Panc1 (cell line): ENCODE measurements around the gene LTB4R. TPM values are rescaled to one million over a fixed set of nuclear protein-coding genes. Genes with fewer than 3 reads are reported as not detected.

Experiments used
- ATAC-seq: fragments of 200-7000 bp; cut with Tn5 transposase; 2 replicates; pipeline ENCODE4 v1.9.1; 2020; ENCODE audit warnings: mild to moderate bottlenecking, moderate library complexity
- BruUV-seq: library from RNA; stranded (reverse); fragments of 400-500 nt; replicated peaks from 2 replicates; lab custom pipeline; 2021; lab: Mats Ljungman, UMichigan
- CTCF ChIA-PET: fragments of 300-600 bp; sonication (Branson Sonifier 250); formaldehyde crosslinking; loops from one replicate; lab custom pipeline; 2022; ENCODE audit warnings: antibody characterized with exemption; lab: Charles Lee
- POLR2A ChIA-PET: fragments of 300-600 bp; sonication (Branson Sonifier 250); formaldehyde crosslinking; loops from one replicate; lab custom pipeline; 2022; ENCODE audit warnings: antibody characterized with exemption; lab: Charles Lee
- DNase-seq: peaks from one replicate; pipeline ENCODE4 v3.0.0-alpha.2; 2010; ENCODE audit warnings: low read depth, low spot score
- H3K27ac ChIP-seq: 2 replicates; pipeline ENCODE4 v1.5.1; 2011; ENCODE audit warnings: mild to moderate bottlenecking, low read length, inconsistent platforms
- H3K27me3 ChIP-seq: fragments of 200-500 bp; sonication (Bioruptor generic); 2 replicates; pipeline ENCODE4 v1.6.0; 2014; ENCODE audit warnings: low read length, inconsistent platforms; ENCODE audit not compliant: control insufficient read depth, insufficient read depth
- H3K36me3 ChIP-seq: fragments of 200-500 bp; sonication (Bioruptor generic); 2 replicates; pipeline ENCODE4 v1.5.1; 2014; ENCODE audit warnings: inconsistent platforms, mild to moderate bottlenecking, low read length, moderate library complexity; ENCODE audit not compliant: control insufficient read depth, insufficient read depth
- H3K4me1 ChIP-seq: 2 replicates; pipeline ENCODE4 v1.5.1; 2011; ENCODE audit warnings: inconsistent platforms, mild to moderate bottlenecking, low read length, moderate library complexity; ENCODE audit not compliant: control insufficient read depth, insufficient read depth
- H3K4me3 ChIP-seq, 2 experiments: 2 replicates each; pipeline ENCODE4 v1.5.1; 2011 to 2012; ENCODE audit warnings: low read depth in 2 of 2, low read length in 2 of 2, mild to moderate bottlenecking in 2 of 2, inconsistent platforms in 1 of 2, moderate library complexity in 1 of 2
- H3K9me3 ChIP-seq: fragments of 200-500 bp; sonication (Bioruptor generic); 2 replicates; pipeline ENCODE4 v1.5.1; 2014; ENCODE audit warnings: low read depth, mild to moderate bottlenecking, inconsistent platforms, low read length, moderate library complexity; ENCODE audit not compliant: control insufficient read depth, insufficient read depth
- POLR2AphosphoS5 ChIP-seq: IDR thresholded peaks from 2 replicates; pipeline ENCODE4 v1.6.1; 2012; ENCODE audit warnings: mild to moderate bottlenecking, low read depth, low read length, moderate library complexity
- SIN3A ChIP-seq: IDR thresholded peaks from 2 replicates; pipeline ENCODE4 v1.6.1; 2012; ENCODE audit warnings: low read depth, mild to moderate bottlenecking, low read length, moderate library complexity, borderline replicate concordance; ENCODE audit not compliant: insufficient read depth
- TCF7L2 ChIP-seq: IDR thresholded peaks from 2 replicates; pipeline ENCODE4 v1.6.1; 2011; ENCODE audit warnings: mild to moderate bottlenecking, low read depth, low read length, inconsistent platforms
- in situ Hi-C: cut with HindIII; loops from 2 replicates; pipeline ENCODE4 v1.10.0; 2016; ENCODE audit warnings: low sequenced_read_pairs, low pct_unique_long_range_greater_than_20kb
- intact Hi-C: fragments of 100-400 bp; cut with micrococcal nuclease; formaldehyde crosslinking; loops from one replicate; pipeline ENCODE4 v1.10.0; 2022; ENCODE audit not compliant: unreplicated experiment
- total RNA-seq: library from RNA; stranded (reverse); gene quantifications from one replicate; pipeline ENCODE4 v1.2.1, GENCODE V29; 2021; ENCODE audit not compliant: unreplicated experiment
- TF ChIP-seq, protein P1 (sequence below), 2 experiments: IDR thresholded peaks; 2 replicates each; pipeline ENCODE4 v1.6.1; 2011 to 2012; ENCODE audit warnings: low read depth in 2 of 2, control low read depth in 1 of 2, low read length in 1 of 2, mild to moderate bottlenecking in 1 of 2, moderate library complexity in 1 of 2; ENCODE audit not compliant: insufficient read depth in 1 of 2
- TF ChIP-seq, protein P2 (sequence below): fragments of 450-650 bp; IDR thresholded peaks from 2 replicates; pipeline ENCODE4 v1.5.1; 2017; ENCODE audit warnings: mild to moderate bottlenecking

LTB4R gene
- total RNA-seq, 1 experiment from 2014 or later = 4.8 TPM

DNA sequence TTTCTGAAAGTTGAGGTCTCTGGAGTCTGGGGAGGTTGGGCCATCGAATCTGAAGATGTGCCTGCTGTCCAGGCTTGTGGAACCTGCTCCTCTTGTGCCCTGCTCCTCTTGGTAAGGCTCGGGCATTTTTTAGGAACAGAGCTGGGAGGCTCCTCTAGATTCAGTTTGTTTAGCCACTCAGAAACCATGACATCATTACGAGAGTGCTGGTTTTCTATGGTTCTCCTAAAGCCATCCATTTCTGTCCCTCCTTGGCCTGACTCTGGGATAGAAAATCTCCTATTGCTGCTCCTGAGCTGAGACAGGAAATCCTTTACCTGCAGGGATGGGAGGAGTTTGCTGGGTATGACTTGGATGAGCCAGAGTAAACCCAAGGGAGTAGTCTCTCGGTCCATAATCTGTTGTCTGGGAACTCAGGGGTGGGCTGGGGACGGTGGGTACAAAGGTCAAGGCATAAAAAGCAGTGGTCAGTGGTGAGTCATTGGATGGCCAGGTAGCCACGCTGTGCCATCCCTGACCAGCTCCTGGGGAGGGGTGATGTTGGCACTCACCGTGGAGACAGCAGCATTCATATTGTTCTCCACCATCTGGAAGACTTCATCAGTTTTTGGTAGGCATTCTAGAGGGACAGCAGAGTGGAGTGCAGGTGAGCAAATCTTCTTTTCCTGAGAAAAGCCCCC, 26.0 kb downstream of the LTB4R start:
- intact Hi-C loops (no loop called here), in situ Hi-C loops (loop anchor here (10.0 kb wide), 1 partner anchor 98 kb away; no protein-coding TSS in a partner anchor)
- peaks cover 3% of the 10 kb centered on the region; the same call in 1 of the 2 replicates for H3K4me1 ChIP-seq
- H3K27me3 ChIP-seq = no peaks in the 10 kb centered on the region; the same call in 1 of the 2 replicates
- H3K4me3 ChIP-seq = no peak overlapping the region
- no peak overlapping the region for H3K27ac ChIP-seq
- DNase-seq = no peak
- ATAC-seq = no peak
- POLR2A ChIA-PET = no interaction called here
- no peak for TF ChIP-seq TCF7L2
- TF ChIP-seq, protein P1, sequence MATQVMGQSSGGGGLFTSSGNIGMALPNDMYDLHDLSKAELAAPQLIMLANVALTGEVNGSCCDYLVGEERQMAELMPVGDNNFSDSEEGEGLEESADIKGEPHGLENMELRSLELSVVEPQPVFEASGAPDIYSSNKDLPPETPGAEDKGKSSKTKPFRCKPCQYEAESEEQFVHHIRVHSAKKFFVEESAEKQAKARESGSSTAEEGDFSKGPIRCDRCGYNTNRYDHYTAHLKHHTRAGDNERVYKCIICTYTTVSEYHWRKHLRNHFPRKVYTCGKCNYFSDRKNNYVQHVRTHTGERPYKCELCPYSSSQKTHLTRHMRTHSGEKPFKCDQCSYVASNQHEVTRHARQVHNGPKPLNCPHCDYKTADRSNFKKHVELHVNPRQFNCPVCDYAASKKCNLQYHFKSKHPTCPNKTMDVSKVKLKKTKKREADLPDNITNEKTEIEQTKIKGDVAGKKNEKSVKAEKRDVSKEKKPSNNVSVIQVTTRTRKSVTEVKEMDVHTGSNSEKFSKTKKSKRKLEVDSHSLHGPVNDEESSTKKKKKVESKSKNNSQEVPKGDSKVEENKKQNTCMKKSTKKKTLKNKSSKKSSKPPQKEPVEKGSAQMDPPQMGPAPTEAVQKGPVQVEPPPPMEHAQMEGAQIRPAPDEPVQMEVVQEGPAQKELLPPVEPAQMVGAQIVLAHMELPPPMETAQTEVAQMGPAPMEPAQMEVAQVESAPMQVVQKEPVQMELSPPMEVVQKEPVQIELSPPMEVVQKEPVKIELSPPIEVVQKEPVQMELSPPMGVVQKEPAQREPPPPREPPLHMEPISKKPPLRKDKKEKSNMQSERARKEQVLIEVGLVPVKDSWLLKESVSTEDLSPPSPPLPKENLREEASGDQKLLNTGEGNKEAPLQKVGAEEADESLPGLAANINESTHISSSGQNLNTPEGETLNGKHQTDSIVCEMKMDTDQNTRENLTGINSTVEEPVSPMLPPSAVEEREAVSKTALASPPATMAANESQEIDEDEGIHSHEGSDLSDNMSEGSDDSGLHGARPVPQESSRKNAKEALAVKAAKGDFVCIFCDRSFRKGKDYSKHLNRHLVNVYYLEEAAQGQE (IDR thresholded peaks at IDR 0.05; ENCODE audit: insufficient read depth in 1 of 2, low read depth in 2 of 2, low read length in 1 of 2) = no peak
- no peak for TF ChIP-seq POLR2AphosphoS5
- TF ChIP-seq SIN3A = no peak
- TF ChIP-seq, protein P2, sequence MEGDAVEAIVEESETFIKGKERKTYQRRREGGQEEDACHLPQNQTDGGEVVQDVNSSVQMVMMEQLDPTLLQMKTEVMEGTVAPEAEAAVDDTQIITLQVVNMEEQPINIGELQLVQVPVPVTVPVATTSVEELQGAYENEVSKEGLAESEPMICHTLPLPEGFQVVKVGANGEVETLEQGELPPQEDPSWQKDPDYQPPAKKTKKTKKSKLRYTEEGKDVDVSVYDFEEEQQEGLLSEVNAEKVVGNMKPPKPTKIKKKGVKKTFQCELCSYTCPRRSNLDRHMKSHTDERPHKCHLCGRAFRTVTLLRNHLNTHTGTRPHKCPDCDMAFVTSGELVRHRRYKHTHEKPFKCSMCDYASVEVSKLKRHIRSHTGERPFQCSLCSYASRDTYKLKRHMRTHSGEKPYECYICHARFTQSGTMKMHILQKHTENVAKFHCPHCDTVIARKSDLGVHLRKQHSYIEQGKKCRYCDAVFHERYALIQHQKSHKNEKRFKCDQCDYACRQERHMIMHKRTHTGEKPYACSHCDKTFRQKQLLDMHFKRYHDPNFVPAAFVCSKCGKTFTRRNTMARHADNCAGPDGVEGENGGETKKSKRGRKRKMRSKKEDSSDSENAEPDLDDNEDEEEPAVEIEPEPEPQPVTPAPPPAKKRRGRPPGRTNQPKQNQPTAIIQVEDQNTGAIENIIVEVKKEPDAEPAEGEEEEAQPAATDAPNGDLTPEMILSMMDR = no peak
- no TSS peak for BruUV-seq
- CTCF ChIA-PET = interaction anchor here (1.2 kb wide), 2 partner anchors 95 to 100 kb away, joined by 3 to 4 read pairs; no protein-coding TSS in a partner anchor
- no peaks in the 10 kb centered on the region for H3K36me3 ChIP-seq
- H3K9me3 ChIP-seq = no peaks in the 10 kb centered on the region

DNA sequence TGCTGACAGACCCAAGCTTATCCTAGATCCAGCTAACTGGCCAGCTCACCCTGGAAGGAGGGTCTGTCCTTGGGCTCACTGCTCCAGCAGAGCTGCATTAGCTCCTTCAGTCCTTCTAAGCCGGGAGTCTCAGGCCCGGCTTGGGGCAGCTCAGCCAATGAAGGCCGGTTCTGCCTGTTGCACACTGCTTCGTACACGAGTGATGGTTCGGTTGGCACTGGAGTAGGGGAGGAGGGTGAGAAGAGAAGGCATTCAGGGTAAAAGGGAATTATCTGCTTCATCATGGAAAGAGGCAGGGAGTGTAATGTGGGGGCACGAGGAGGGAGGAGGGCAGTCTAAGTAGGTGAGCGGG, 26.5 kb downstream of the LTB4R start:
- H3K27me3 ChIP-seq = no peaks in the 10 kb centered on the region; the same call in 1 of the 2 replicates
- TF ChIP-seq, protein P1 (IDR thresholded peaks at IDR 0.05; ENCODE audit: insufficient read depth in 1 of 2, low read depth in 2 of 2, low read length in 1 of 2) = no peak
- TF ChIP-seq TCF7L2 (no peak), POLR2AphosphoS5 (no peak), SIN3A (no peak)
- TF ChIP-seq, protein P2 = no peak
- ChIA-PET CTCF (interaction anchor here (1.2 kb wide), 2 partner anchors 94 to 99 kb away, joined by 3 to 4 read pairs; no protein-coding TSS in a partner anchor), POLR2A (no interaction called here)
- intact Hi-C loops (no loop called here), in situ Hi-C loops (loop anchor here (10.0 kb wide), 1 partner anchor 97 kb away; no protein-coding TSS in a partner anchor)
- H3K27ac ChIP-seq = no peak overlapping the region
- H3K4me3 ChIP-seq = no peak overlapping the region
- H3K4me1 ChIP-seq = peaks cover 3% of the 10 kb centered on the region; the same call in 1 of the 2 replicates
- no peaks in the 10 kb centered on the region for H3K36me3 ChIP-seq
- ATAC-seq = no peak
- BruUV-seq = no TSS peak
- DNase-seq = no peak
- no peaks in the 10 kb centered on the region for H3K9me3 ChIP-seq
